Uterus (tissue), 4 donors: ENCODE data around the gene RTCA. TPM values are rescaled to one million over a fixed set of nuclear protein-coding genes. Genes with fewer than 3 reads are reported as not detected.
"Not testable (repeated sequence)": the region's sequence is repeated elsewhere in the genome, so short reads cannot be mapped to it uniquely, and the experiment has no call there.

ENCODE experiments used
- DNase-seq, 2 donors: peaks; one replicate each; pipeline ENCODE4 v3.0.0-alpha.2; 2019 to 2020
- H3K27ac ChIP-seq, 2 donors: fragments of 200-600 bp; sonication (generic); 1 replicate in 1 of 2; 2 replicates in 1 of 2; pipeline ENCODE4 v1.5.1; 2016 to 2018
- H3K27me3 ChIP-seq, 2 donors: fragments of 200-600 bp; sonication (generic); one replicate each; pipeline ENCODE4 v1.5.1; 2018 to 2019; ENCODE audit warnings: control low read depth in 1 of 2
- H3K36me3 ChIP-seq, 2 donors: fragments of 200-600 bp; sonication (generic); one replicate each; pipeline ENCODE4 v1.5.1; 2019; ENCODE audit warnings: control low read depth in 1 of 2
- H3K4me1 ChIP-seq, 2 donors: fragments of 200-600 bp; sonication (generic); one replicate each; pipeline ENCODE4 v1.5.1; 2018 to 2019; ENCODE audit warnings: control low read depth in 1 of 2
- H3K4me3 ChIP-seq, 2 donors: fragments of 200-600 bp; sonication (generic); 1 replicate in 1 of 2; 2 replicates in 1 of 2; pipeline ENCODE4 v1.5.1; 2018 to 2019; ENCODE audit warnings: mild to moderate bottlenecking in 1 of 2
- H3K9me3 ChIP-seq, 2 donors: fragments of 200-600 bp; sonication (generic); one replicate each; pipeline ENCODE4 v1.5.1; 2019; ENCODE audit warnings: control low read depth in 1 of 2
- POLR2A ChIP-seq, 2 donors: fragments of 450-650 bp; IDR thresholded peaks; one replicate each; pipeline ENCODE4 v1.6.1; 2016; ENCODE audit warnings: antibody characterized with exemption in 2 of 2, mild to moderate bottlenecking in 1 of 2, moderate library complexity in 1 of 2
- intact Hi-C: fragments of 100-400 bp; cut with DNase I; formaldehyde crosslinking; loops from one replicate; pipeline ENCODE4 v1.15.1; 2023; ENCODE audit warnings: low total_unique reads
- total RNA-seq, 4 donors: library from RNA; depleted of rRNA in 3 of 4; stranded (reverse); fragments of >200 nt in 3 of 4; gene quantifications; one replicate each; pipeline versions ENCODE4 v1.1.0 to v1.2.4, GENCODE V29; 2014 to 2023
- TF ChIP-seq, protein P1 (sequence below), 4 experiments: fragments of 200-600 bp in 2 of 4; fragments of 450-650 bp in 2 of 4; sonication (generic) in 2 of 4; IDR thresholded peaks; one replicate each; pipeline ENCODE4 v1.5.1; 2016 to 2019; ENCODE audit warnings: antibody characterized with exemption in 4 of 4, mild to moderate bottlenecking in 2 of 4, moderate library complexity in 1 of 4
- donor health status: DM: yes; HTN: yes; CAD: no.

RTCA gene
- total RNA-seq, 4 donors from 2014 or later: 8.7 to 29.5 (median 14.8) TPM

- intact Hi-C loops: no loop called here
- Histone ChIP-seq H3K4me3 (no peak overlapping the region), H3K9me3 (no peaks in the 10 kb centered on the region), H3K27me3 (no peaks in the 10 kb centered on the region), H3K27ac (peak overlapping the region in 1 of 2 donors; percentile 26), H3K4me1 (no peaks in the 10 kb centered on the region), H3K36me3 (no peaks in the 10 kb centered on the region)
- TF ChIP-seq, protein P1, sequence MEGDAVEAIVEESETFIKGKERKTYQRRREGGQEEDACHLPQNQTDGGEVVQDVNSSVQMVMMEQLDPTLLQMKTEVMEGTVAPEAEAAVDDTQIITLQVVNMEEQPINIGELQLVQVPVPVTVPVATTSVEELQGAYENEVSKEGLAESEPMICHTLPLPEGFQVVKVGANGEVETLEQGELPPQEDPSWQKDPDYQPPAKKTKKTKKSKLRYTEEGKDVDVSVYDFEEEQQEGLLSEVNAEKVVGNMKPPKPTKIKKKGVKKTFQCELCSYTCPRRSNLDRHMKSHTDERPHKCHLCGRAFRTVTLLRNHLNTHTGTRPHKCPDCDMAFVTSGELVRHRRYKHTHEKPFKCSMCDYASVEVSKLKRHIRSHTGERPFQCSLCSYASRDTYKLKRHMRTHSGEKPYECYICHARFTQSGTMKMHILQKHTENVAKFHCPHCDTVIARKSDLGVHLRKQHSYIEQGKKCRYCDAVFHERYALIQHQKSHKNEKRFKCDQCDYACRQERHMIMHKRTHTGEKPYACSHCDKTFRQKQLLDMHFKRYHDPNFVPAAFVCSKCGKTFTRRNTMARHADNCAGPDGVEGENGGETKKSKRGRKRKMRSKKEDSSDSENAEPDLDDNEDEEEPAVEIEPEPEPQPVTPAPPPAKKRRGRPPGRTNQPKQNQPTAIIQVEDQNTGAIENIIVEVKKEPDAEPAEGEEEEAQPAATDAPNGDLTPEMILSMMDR (IDR thresholded peaks at IDR 0.05): no peak
- TF ChIP-seq POLR2A (IDR thresholded peaks at IDR 0.05): no peak
- DNase-seq: peak in 1 of 2 donors; percentile 26
Measured at GRCh38 chr1:100323419-100324106, 57.5 kb downstream of the RTCA start.

DNA sequence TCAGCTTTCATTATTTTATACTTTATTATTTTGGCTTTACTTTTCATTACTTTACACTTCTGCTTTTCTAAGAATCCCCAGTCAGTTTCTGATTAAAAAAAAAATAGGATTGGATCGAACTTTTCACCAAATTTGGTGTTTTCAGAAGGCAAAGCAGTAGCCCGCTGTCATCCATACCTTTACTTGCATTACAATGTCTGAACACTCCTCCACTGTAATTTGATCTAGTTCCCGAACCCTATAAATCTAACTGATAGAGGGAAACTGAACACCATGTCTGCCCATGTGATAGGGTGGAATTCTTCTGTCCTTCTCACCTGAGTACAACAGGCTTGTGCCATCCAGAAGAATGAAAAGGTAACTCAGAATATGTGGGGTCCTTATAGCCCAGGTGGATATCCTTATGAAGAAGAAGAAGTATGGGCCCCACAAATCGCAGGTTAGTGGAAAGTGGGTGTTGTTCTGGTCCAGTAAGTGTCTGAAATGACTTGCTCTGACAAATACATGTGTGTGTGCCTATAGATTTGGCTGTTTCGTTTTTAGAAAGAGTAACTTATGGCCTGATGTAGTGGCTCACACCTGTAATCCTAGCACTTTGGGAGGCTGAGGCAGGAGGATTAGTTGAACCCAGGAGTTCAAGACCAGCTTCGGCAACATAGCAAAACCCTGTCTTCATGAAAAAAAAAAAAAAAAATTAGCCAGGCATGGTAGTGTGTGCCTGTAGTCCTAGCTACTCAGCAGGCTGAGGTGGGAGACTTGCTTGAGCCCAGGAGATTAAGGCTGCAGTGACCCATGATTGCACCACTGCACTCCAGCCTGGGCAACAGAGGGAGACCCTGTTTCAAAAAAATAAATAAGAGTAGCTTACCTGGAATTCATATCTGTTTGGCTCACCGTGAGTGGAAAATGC is 59.7 kb downstream of the RTCA start:
- TF ChIP-seq, protein P1 (IDR thresholded peaks at IDR 0.05): no peak
- TF ChIP-seq POLR2A (IDR thresholded peaks at IDR 0.05): no peak
- Histone ChIP-seq H3K27me3 (no peaks in the 10 kb centered on the region), H3K27ac (no peak overlapping the region), H3K4me1 (no peaks in the 10 kb centered on the region), H3K4me3 (no peak overlapping the region), H3K36me3 (no peaks in the 10 kb centered on the region), H3K9me3 (no peaks in the 10 kb centered on the region)
- intact Hi-C loops: no loop called here
- DNase-seq: no peak

DNA sequence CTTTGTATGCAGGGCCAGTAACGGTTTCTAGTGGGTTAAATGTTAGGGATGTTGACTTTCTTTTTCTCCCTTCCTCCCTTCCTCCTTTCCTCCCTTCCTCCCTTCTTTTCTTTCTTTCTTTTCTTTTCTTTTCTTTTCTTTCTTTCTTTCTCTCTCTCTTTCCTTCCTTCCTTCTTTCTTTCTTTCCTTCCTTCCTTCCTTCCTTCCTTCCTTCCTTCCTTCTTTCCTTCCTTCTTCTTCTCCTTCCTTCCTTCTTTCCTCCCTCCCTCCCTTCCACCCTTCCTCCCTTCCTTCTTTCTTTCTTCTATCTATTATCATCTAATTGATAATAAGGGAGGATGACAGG is 60.3 kb downstream of the RTCA start:
- H3K4me1 ChIP-seq, DNase-seq, H3K9me3 ChIP-seq, H3K36me3 ChIP-seq, H3K27ac ChIP-seq, H3K27me3 ChIP-seq, intact Hi-C loops, H3K4me3 ChIP-seq: not testable (repeated sequence)

GRCh38 chr1:100328133-100328532 is 62.1 kb downstream of the RTCA start:
- Histone ChIP-seq H3K36me3 (no peaks in the 10 kb centered on the region), H3K4me1 (no peaks in the 10 kb centered on the region), H3K9me3 (no peaks in the 10 kb centered on the region), H3K27ac (no peak overlapping the region), H3K4me3 (no peak overlapping the region), H3K27me3 (no peaks in the 10 kb centered on the region)
- intact Hi-C loops: no loop called here
- DNase-seq: no peak
- TF ChIP-seq, protein P1 (IDR thresholded peaks at IDR 0.05): no peak
- no peak for TF ChIP-seq POLR2A (IDR thresholded peaks at IDR 0.05)

GRCh38 chr1:100331146-100331545 is 65.1 kb downstream of the RTCA start:
- H3K9me3 ChIP-seq, H3K27me3 ChIP-seq, H3K27ac ChIP-seq, H3K4me3 ChIP-seq, H3K36me3 ChIP-seq, intact Hi-C loops, H3K4me1 ChIP-seq, DNase-seq: not testable (repeated sequence)

DNA sequence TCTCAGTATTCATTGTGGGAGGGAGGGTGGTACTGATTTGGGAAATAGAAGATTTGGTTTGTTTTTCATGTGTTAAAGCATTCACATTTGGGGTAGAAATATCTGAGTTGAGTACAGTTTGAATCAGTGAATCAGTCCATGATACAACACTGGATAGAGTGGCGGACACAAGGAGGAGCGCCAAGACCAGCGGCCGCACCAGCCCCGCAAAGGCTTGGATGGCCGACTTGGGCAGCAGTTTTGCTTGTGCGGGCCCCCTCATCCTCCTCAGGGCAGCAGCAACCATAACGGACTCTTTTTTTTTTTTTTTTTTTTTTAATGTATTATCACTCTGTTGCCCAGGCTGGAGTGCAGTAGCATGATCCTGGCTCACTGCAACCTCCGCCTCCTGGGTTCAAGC is 66.3 kb downstream of the RTCA start:
- no peak overlapping the region for H3K27ac ChIP-seq
- H3K4me3 ChIP-seq: no peak overlapping the region
- no peaks in the 10 kb centered on the region for H3K4me1 ChIP-seq
- no peaks in the 10 kb centered on the region for H3K36me3 ChIP-seq
- intact Hi-C loops: no loop called here
- DNase-seq: no peak
- TF ChIP-seq, protein P1 (IDR thresholded peaks at IDR 0.05): no peak
- TF ChIP-seq POLR2A (IDR thresholded peaks at IDR 0.05): no peak
- H3K9me3 ChIP-seq: no peaks in the 10 kb centered on the region
- no peaks in the 10 kb centered on the region for H3K27me3 ChIP-seq
